Measurements from ENCODE around the gene ACRV1.
A peak's percentile ranks its signal among the peaks of the same experiment; 100 is the strongest.

ACRV1 gene

GRCh38 chr11:125649465-125650166, 31.0 kb downstream of the ACRV1 start:
- DNase-seq (ENCODE audit: low read depth), result no peak

- DNase-seq (ENCODE audit: low read depth), result no peak
These were observed 34.8 kb downstream of the ACRV1 start for GRCh38 chr11:125645871-125646270.

GRCh38 chr11:125638315-125638714, 42.3 kb downstream of the ACRV1 start:
- DNase-seq (ENCODE audit: low read depth), result no peak

GRCh38 chr11:125637840-125638239, 42.8 kb downstream of the ACRV1 start:
- no peak for DNase-seq (ENCODE audit: low read depth)

- DNase-seq (ENCODE audit: low read depth), result no peak
These were observed 53.3 kb downstream of the ACRV1 start for GRCh38 chr11:125627236-125627910.

- DNase-seq (ENCODE audit: low read depth), result no peak
These were observed 54.2 kb downstream of the ACRV1 start for GRCh38 chr11:125626288-125626950.

GRCh38 chr11:125625630-125626287, 54.9 kb downstream of the ACRV1 start:
- peak; percentile 74 for DNase-seq (ENCODE audit: low read depth)

GRCh38 chr11:125625225-125625629, 55.4 kb downstream of the ACRV1 start:
- no peak for DNase-seq (ENCODE audit: low read depth)

GRCh38 chr11:125624756-125625213, 55.9 kb downstream of the ACRV1 start, which contains the start of gene CHEK1:
Gene CHEK1, plus strand, starts transcription at chr11:125625163. Its CDS starts 1,606 bp downstream, at chr11:125626769.
- no peak for DNase-seq (ENCODE audit: low read depth)

GRCh38 chr11:125623064-125623463, 57.6 kb downstream of the ACRV1 start:
- DNase-seq (ENCODE audit: low read depth), result no peak

- DNase-seq (ENCODE audit: low read depth), result no peak
These were observed 58.7 kb downstream of the ACRV1 start for GRCh38 chr11:125621995-125622394.

Data from stimulated activated CD4-positive, alpha-beta T cell treated with anti-CD3 and anti-CD28 coated beads, Interleukin-2, amount 100 ng/mL, for 4 hours (primary cell).